Measurements from ENCODE around the gene PPCS. TPM values are rescaled to one million over a fixed set of nuclear protein-coding genes. Genes with fewer than 3 reads are reported as not detected.

PPCS gene
- total RNA-seq, 2 donors from 2014 or later = 93.0 to 108 TPM

DNA sequence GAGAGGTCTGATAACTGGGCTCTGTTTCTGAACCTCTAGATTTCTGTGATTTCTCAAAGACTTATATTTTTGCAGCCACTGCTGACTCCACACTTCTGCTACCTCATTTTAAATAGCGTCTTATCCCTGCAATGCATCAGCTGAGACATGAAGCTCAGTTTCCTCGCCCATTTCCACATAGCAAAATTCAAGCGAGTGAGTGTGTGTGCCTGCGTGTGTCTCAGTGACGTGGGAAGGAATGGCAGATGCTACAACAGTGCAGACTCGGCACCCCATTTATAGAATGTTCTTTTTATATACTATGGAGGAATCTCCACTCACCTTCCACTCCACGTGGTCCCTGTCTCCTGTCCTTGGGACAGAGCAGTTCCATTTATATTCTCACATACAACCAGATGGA is 36.2 kb upstream of the PPCS start:
- Histone ChIP-seq H3K9ac (ENCODE audit: low read depth in 2 of 2, low read length in 2 of 2) (no peak overlapping the region), H3K4me1 (no peaks in the 10 kb centered on the region), H3K27ac (no peak overlapping the region), H3K36me3 (no peaks in the 10 kb centered on the region), H3K4me3 (no peak overlapping the region), H3K27me3 (no peaks in the 10 kb centered on the region), H3K9me3 (no peaks in the 10 kb centered on the region)
- intact Hi-C loops (cut with DNase I) = no loop called here
- no peak for DNase-seq
- TF ChIP-seq, protein P1, sequence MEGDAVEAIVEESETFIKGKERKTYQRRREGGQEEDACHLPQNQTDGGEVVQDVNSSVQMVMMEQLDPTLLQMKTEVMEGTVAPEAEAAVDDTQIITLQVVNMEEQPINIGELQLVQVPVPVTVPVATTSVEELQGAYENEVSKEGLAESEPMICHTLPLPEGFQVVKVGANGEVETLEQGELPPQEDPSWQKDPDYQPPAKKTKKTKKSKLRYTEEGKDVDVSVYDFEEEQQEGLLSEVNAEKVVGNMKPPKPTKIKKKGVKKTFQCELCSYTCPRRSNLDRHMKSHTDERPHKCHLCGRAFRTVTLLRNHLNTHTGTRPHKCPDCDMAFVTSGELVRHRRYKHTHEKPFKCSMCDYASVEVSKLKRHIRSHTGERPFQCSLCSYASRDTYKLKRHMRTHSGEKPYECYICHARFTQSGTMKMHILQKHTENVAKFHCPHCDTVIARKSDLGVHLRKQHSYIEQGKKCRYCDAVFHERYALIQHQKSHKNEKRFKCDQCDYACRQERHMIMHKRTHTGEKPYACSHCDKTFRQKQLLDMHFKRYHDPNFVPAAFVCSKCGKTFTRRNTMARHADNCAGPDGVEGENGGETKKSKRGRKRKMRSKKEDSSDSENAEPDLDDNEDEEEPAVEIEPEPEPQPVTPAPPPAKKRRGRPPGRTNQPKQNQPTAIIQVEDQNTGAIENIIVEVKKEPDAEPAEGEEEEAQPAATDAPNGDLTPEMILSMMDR (IDR thresholded peaks at IDR 0.05) = no peak

- intact Hi-C loops (cut with DNase I) = no loop called here
- H3K4me3 ChIP-seq = no peak overlapping the region
- no peak overlapping the region for H3K27ac ChIP-seq
- H3K4me1 ChIP-seq = no peaks in the 10 kb centered on the region
- H3K36me3 ChIP-seq = no peaks in the 10 kb centered on the region
- TF ChIP-seq, protein P1 (IDR thresholded peaks at IDR 0.05) = no peak
- DNase-seq = peak; percentile 60
- H3K9me3 ChIP-seq = no peaks in the 10 kb centered on the region
- H3K9ac ChIP-seq (ENCODE audit: low read depth in 2 of 2, low read length in 2 of 2) = no peak overlapping the region
- no peaks in the 10 kb centered on the region for H3K27me3 ChIP-seq
These were observed 35.3 kb upstream of the PPCS start for GRCh38 chr1:42420911-42421585.

- H3K27ac ChIP-seq = no peak overlapping the region
- TF ChIP-seq, protein P1 (IDR thresholded peaks at IDR 0.05) = no peak
- intact Hi-C loops (cut with DNase I) = no loop called here
- no peaks in the 10 kb centered on the region for H3K4me1 ChIP-seq
- H3K9me3 ChIP-seq = no peaks in the 10 kb centered on the region
- H3K36me3 ChIP-seq = no peaks in the 10 kb centered on the region
- DNase-seq = no peak
- H3K4me3 ChIP-seq = no peak overlapping the region
- no peak overlapping the region for H3K9ac ChIP-seq (ENCODE audit: low read depth in 2 of 2, low read length in 2 of 2)
- H3K27me3 ChIP-seq = no peaks in the 10 kb centered on the region
These were observed 33.6 kb upstream of the PPCS start for GRCh38 chr1:42422737-42423136.

DNA sequence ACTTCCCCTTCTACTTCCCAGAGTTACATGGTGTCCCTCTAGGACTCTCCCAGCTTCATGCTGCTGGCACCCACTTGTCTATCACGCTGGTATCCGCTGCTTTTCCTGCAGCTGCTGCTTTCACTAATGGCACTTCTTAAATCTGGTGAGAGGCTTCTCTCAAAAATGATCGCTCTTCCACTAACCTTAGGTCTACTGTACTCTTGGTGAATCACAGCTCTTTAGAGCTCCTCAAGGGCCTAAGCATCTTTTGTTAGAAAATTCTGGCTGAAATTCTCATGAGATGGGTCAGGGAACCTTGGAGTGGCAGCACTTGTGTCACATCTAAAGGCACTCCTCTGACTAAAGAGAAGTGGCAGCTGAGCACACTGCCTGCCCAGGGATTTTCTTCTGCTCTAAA is 32.7 kb upstream of the PPCS start:
- Histone ChIP-seq H3K4me3 (no peak overlapping the region), H3K27ac (no peak overlapping the region), H3K36me3 (no peaks in the 10 kb centered on the region), H3K9me3 (no peaks in the 10 kb centered on the region), H3K4me1 (no peaks in the 10 kb centered on the region), H3K9ac (ENCODE audit: low read depth in 2 of 2, low read length in 2 of 2) (no peak overlapping the region), H3K27me3 (no peaks in the 10 kb centered on the region)
- TF ChIP-seq, protein P1 (IDR thresholded peaks at IDR 0.05) = no peak
- intact Hi-C loops (cut with DNase I) = no loop called here
- no peak for DNase-seq

GRCh38 chr1:42424201-42424600 is 32.1 kb upstream of the PPCS start:
- intact Hi-C loops (cut with DNase I) = no loop called here
- no peak for DNase-seq
- no peaks in the 10 kb centered on the region for H3K27me3 ChIP-seq
- no peaks in the 10 kb centered on the region for H3K36me3 ChIP-seq
- H3K4me3 ChIP-seq = no peak overlapping the region
- TF ChIP-seq, protein P1 (IDR thresholded peaks at IDR 0.05) = no peak
- no peaks in the 10 kb centered on the region for H3K4me1 ChIP-seq
- H3K9ac ChIP-seq (ENCODE audit: low read depth in 2 of 2, low read length in 2 of 2) = no peak overlapping the region
- no peaks in the 10 kb centered on the region for H3K9me3 ChIP-seq
- no peak overlapping the region for H3K27ac ChIP-seq

All from colonic mucosa (tissue), 4 donors.